ENCODE measurements around the gene HBG2. TPM values are rescaled to one million over a fixed set of nuclear protein-coding genes. Genes with fewer than 3 reads are reported as not detected.

The HBG2 gene
- total and polyA plus RNA-seq, 2 of the 8 experiments (the other 6 are each of a cell fraction or from before 2014, with no cell fraction given) = 0.23 TPM; not detected in 1

DNA sequence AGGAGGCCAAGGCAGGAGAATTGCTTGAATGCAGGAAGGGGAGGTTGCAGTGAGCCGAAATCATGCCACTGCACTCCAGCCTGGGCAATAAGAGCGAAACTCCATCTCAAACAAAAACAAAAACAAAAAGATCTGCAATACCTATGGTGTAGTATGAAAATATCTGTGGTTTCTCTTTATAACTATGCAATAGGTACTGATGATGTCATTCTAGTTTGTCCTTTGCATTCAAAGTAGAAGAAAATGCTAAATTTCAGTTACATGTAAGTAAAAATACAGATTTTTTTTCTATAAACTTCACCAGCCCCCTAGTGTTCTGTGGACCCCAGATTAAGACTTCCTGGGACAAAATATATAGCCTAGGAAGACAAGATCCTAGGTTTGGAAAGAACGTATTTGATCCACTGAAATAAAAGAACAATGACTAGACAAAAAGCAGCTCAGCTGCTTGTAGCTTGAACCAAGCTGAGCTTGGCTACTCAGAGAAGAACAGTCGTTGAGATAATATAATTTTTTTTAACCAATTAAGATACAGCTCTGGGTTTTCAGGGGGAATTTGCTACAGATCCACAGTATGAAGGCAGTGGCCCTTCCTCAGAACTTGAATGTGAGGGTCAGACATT, 17.9 kb upstream of the HBG2 start (continued):
- TF ChIP-seq CHD7 (IDR thresholded peaks at IDR 0.05; ENCODE audit: insufficient replicate concordance, low read length) = no peak
- no peak for TF ChIP-seq CHD2 (IDR thresholded peaks at IDR 0.05; ENCODE audit: low read length)
- no peak for TF ChIP-seq RNF2 (IDR thresholded peaks at IDR 0.05; ENCODE audit: borderline replicate concordance, low read depth, low read length, missing control alignments, poor library complexity, severe bottlenecking)
- TF ChIP-seq CTBP2 (IDR thresholded peaks at IDR 0.05; ENCODE audit: borderline replicate concordance, insufficient read depth, insufficient read length, low read length) = no peak
- no peak for TF ChIP-seq HDAC2 (IDR thresholded peaks at IDR 0.05; ENCODE audit: borderline replicate concordance in 1 of 2, low read depth in 2 of 2, low read length in 2 of 2)
- no peak for TF ChIP-seq ZNF274 (IDR thresholded peaks at IDR 0.05; ENCODE audit: borderline replicate concordance, extremely low read depth, low read length)
- TF ChIP-seq TAF7 (optimal IDR thresholded peaks at IDR 0.05; ENCODE audit: borderline replicate concordance, low read depth, low read length) = no peak
- TF ChIP-seq CHD1 (IDR thresholded peaks at IDR 0.05; ENCODE audit: low read depth, low read length) = no peak
- TF ChIP-seq RXRA (IDR thresholded peaks at IDR 0.05; ENCODE audit: insufficient read depth, low read depth, low read length) = no peak
